Kidney (tissue), 14 donors: ENCODE measurements around the gene IGFLR1. TPM values are rescaled to one million over a fixed set of nuclear protein-coding genes. Genes with fewer than 3 reads are reported as not detected.
"Not testable (repeated sequence)": the region's sequence is repeated elsewhere in the genome, so short reads cannot be mapped to it uniquely, and the experiment has no call there.

Experiments
- DNase-seq, 5 donors: peaks; one replicate each; pipeline ENCODE4 v3.0.0-alpha.2; 2013 to 2020
- FAIRE-seq: peaks from 2 replicates; lab custom pipeline; 2012; peaks lifted over from hg19 to GRCh38; lab: Jason Lieb, UNC
- H3K27ac ChIP-seq, 2 donors: one replicate each; pipeline ENCODE4 v1.7.0; 2013; ENCODE audit warnings: low read depth in 2 of 2, low read length in 2 of 2, inconsistent platforms in 1 of 2
- H3K27me3 ChIP-seq: one replicate; pipeline ENCODE4 v1.7.1; 2013; ENCODE audit warnings: low read length, inconsistent platforms; ENCODE audit not compliant: control insufficient read depth, insufficient read depth
- H3K36me3 ChIP-seq, 3 donors: one replicate each; pipeline versions ENCODE4 v1.7.0 to v1.7.1; 2013; ENCODE audit warnings: low read length in 3 of 3, control low read depth in 1 of 3, inconsistent platforms in 1 of 3; ENCODE audit not compliant: insufficient read depth in 3 of 3, control insufficient read depth in 2 of 3
- H3K4me1 ChIP-seq, 3 donors: one replicate each; pipeline versions ENCODE4 v1.7.0 to v1.7.1; 2013; ENCODE audit warnings: low read length in 3 of 3, inconsistent platforms in 1 of 3, low read depth in 1 of 3; ENCODE audit not compliant: control insufficient read depth in 2 of 3, insufficient read depth in 2 of 3
- H3K4me3 ChIP-seq, 3 donors: one replicate each; pipeline versions ENCODE4 v1.7.0 to v1.8.1; 2013; ENCODE audit warnings: low read length in 3 of 3, control low read depth in 1 of 3, inconsistent platforms in 1 of 3
- H3K9ac ChIP-seq, 3 donors: one replicate each; pipeline versions ENCODE4 v1.7.0 to v1.7.1; 2013; ENCODE audit warnings: low read length in 3 of 3, control low read depth in 1 of 3, inconsistent platforms in 1 of 3
- H3K9me3 ChIP-seq, 3 donors: one replicate each; pipeline versions ENCODE4 v1.7.0 to v1.7.1; 2013; ENCODE audit warnings: low read length in 3 of 3, control low read depth in 1 of 3, inconsistent platforms in 1 of 3; ENCODE audit not compliant: control insufficient read depth in 2 of 3, insufficient read depth in 1 of 3
- intact Hi-C: fragments of 100-400 bp; cut with DNase I; formaldehyde crosslinking; loops from one replicate; pipeline ENCODE4 v1.11.1; 2022
- polyA plus RNA-seq: library from polyadenylated mRNA; stranded (reverse); fragments of 350-450 nt; fragmentation: Illumina TruSeq; extraction: RNeasy Lipid Tissue Mini Kit (QIAGEN cat#74804); gene quantifications from one replicate; pipeline ENCODE4 v1.2.3, GENCODE V29; 2014; ENCODE audit warnings: low read depth, low replicate concordance; ENCODE audit not compliant: insufficient read depth
- total RNA-seq: library from RNA; stranded (reverse); fragmentation: NEBNext Ultra II Directional; extraction: Animal tissue kit (Norgen Biotek cat#: 25700); gene quantifications from one replicate; pipeline ENCODE4 v1.2.1, GENCODE V29; 2021
- TF ChIP-seq, protein P1 (sequence below): IDR thresholded peaks from 3 replicates; pipeline ENCODE4 v1.5.1; 2012; ENCODE audit warnings: mild to moderate bottlenecking, moderate library complexity, borderline replicate concordance; ENCODE audit not compliant: insufficient read depth; ENCODE audit errors: extremely low read depth
- donor health status: control.
- donor health status: control.
- donor health status: control.
- donor health status: control.
- donor health status: control.
- donor health status: DM: yes; HTN: yes; CAD: no.
- donor health status: Normal renal cell carcinoma (clear cell type).

The IGFLR1 gene
- total and polyA plus RNA-seq, 2 donors from 2014 or later = 22.3 to 26.0 TPM

GRCh38 chr19:35773020-35773806 is 31.0 kb upstream of the IGFLR1 start:
- no peak overlapping the region for H3K4me3 ChIP-seq
- TF ChIP-seq, protein P1, sequence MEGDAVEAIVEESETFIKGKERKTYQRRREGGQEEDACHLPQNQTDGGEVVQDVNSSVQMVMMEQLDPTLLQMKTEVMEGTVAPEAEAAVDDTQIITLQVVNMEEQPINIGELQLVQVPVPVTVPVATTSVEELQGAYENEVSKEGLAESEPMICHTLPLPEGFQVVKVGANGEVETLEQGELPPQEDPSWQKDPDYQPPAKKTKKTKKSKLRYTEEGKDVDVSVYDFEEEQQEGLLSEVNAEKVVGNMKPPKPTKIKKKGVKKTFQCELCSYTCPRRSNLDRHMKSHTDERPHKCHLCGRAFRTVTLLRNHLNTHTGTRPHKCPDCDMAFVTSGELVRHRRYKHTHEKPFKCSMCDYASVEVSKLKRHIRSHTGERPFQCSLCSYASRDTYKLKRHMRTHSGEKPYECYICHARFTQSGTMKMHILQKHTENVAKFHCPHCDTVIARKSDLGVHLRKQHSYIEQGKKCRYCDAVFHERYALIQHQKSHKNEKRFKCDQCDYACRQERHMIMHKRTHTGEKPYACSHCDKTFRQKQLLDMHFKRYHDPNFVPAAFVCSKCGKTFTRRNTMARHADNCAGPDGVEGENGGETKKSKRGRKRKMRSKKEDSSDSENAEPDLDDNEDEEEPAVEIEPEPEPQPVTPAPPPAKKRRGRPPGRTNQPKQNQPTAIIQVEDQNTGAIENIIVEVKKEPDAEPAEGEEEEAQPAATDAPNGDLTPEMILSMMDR = no peak
- no peaks in the 10 kb centered on the region for H3K36me3 ChIP-seq
- no peak overlapping the region for H3K9ac ChIP-seq
- no peak for DNase-seq
- no peak overlapping the region for H3K27ac ChIP-seq
- no peaks in the 10 kb centered on the region for H3K9me3 ChIP-seq
- H3K4me1 ChIP-seq = peaks cover 0 to 4% (median 4%) of the 10 kb centered on the region in 3 donors
- FAIRE-seq = no peak
- intact Hi-C loops = no loop called here
- H3K27me3 ChIP-seq = no peaks in the 10 kb centered on the region

GRCh38 chr19:35772362-35772761 is 30.1 kb upstream of the IGFLR1 start:
- H3K27me3 ChIP-seq, H3K4me1 ChIP-seq, H3K4me3 ChIP-seq, DNase-seq, intact Hi-C loops, H3K9me3 ChIP-seq, H3K36me3 ChIP-seq, H3K27ac ChIP-seq, H3K9ac ChIP-seq, FAIRE-seq: not testable (repeated sequence)

DNA sequence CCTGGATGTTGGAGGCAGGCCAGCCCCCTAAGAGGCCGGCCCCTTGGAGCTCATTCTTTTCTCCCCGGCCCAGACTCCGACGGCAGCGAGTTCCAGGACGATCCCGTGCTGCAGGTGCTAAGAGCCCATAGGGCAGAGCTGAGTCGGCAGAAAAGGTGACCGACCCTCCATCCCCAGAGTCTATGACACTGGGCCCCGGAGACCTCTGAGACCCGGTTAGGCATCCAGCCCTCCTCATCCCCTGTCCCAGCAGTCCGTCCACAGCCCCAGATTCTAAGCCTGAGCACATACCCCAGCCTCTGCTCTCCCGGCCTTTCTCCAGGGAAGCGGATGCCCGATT is 25.8 kb upstream of the IGFLR1 start:
- DNase-seq = no peak
- H3K27me3 ChIP-seq = no peaks in the 10 kb centered on the region
- intact Hi-C loops = no loop called here
- TF ChIP-seq, protein P1 = no peak
- H3K9me3 ChIP-seq = no peaks in the 10 kb centered on the region
- peaks cover 0 to 4% (median 0%) of the 10 kb centered on the region in 3 donors for H3K36me3 ChIP-seq
- no peak overlapping the region for H3K4me3 ChIP-seq
- FAIRE-seq = no peak
- peaks cover 0 to 3% (median 0%) of the 10 kb centered on the region in 3 donors for H3K4me1 ChIP-seq
- no peak overlapping the region for H3K9ac ChIP-seq
- no peak overlapping the region for H3K27ac ChIP-seq

- H3K36me3 ChIP-seq = peaks cover 0 to 4% (median 0%) of the 10 kb centered on the region in 3 donors
- H3K9ac ChIP-seq = no peak overlapping the region
- no peaks in the 10 kb centered on the region for H3K9me3 ChIP-seq
- no peak overlapping the region for H3K27ac ChIP-seq
- H3K4me3 ChIP-seq = no peak overlapping the region
- H3K4me1 ChIP-seq = peaks cover 0 to 3% (median 0%) of the 10 kb centered on the region in 3 donors
- FAIRE-seq (no peak), DNase-seq (peak; percentile 88 to 95 (median 92))
- intact Hi-C loops = no loop called here
- no peaks in the 10 kb centered on the region for H3K27me3 ChIP-seq
- TF ChIP-seq, protein P1 = no peak
Observed at GRCh38 chr19:35767288-35768081, 25.2 kb upstream of the IGFLR1 start.
